Bronchial epithelial cell (primary cell): ENCODE results near the gene TDRD7. TPM values are rescaled to one million over a fixed set of nuclear protein-coding genes. Genes with fewer than 3 reads are reported as not detected.

Experiments used
- total RNA-seq: library from RNA; depleted of rRNA; stranded (reverse); fragments of >200 nt; gene quantifications from 2 replicates; pipeline ENCODE4 v1.2.1, GENCODE V29; 2014

Gene TDRD7
- total RNA-seq, 1 donor from 2014 or later: 1.8 TPM

Other genes with a start within 250 kb of the TDRD7 start
- under 0.01 and 0.13 TPM in 2 replicates for gene CCDC180, start 104.4 kb upstream of the TDRD7 start, total RNA-seq
- not detected in 2 replicates for gene TMOD1, start 89.6 kb downstream of the TDRD7 start, total RNA-seq
- gene TSTD2, start 221.3 kb downstream of the TDRD7 start, total RNA-seq: 15.0 and 19.3 TPM in 2 replicates
- gene NCBP1, start 221.7 kb downstream of the TDRD7 start, total RNA-seq: 23.6 and 25.0 TPM in 2 replicates